Stimulated activated CD4-positive, alpha-beta T cell treated with anti-CD3 and anti-CD28 coated beads, Interleukin-1b, Interleukin-23, amount 100 ng/mL, for 1 hour (primary cell): ENCODE results near the gene KLRD1.
"Not testable (repeated sequence)": the region's sequence is repeated elsewhere in the genome, so short reads cannot be mapped to it uniquely, and the experiment has no call there.

Source experiments
- DNase-seq, 2 donors: peaks; one replicate each; pipeline ENCODE4 v3.0.0-alpha.2; 2020; ENCODE audit warnings: low read depth in 2 of 2

The KLRD1 gene

GRCh38 chr12:10338470-10338869, 30.8 kb downstream of the KLRD1 start:
- DNase-seq, result not testable (repeated sequence)

- DNase-seq, result no peak
These were observed 31.6 kb downstream of the KLRD1 start for GRCh38 chr12:10339053-10339840.

GRCh38 chr12:10340946-10341345, 33.3 kb downstream of the KLRD1 start:
- DNase-seq, result not testable (repeated sequence)

DNA sequence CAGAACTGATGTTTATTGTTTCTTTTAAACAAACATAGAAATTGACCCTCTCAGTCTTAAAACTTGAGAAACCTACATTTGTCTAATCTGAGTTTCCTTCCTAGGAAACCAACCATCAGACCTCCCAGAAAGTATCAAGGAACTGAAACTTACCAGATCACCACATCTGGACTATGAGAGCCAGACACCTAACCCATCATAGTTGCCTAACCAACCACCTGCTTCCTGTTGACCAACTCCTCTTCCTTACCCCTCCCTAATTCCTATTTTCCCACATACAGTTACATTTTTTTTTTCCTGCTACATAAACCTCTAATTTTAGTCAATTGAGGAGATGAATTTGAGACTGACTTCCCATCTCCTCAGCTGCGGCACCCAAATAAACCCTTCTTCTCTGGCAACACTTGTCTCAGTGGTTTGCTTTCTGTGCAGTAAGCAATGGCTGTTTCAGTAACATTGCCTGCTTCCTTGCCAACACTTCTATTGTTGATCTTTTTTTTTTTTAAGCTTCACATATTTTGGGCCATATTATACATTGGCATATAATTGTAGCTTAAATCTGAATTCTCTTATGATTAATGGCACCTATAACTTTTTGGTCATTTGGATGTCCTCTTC, 34.3 kb downstream of the KLRD1 start:
- DNase-seq, result no peak

DNA sequence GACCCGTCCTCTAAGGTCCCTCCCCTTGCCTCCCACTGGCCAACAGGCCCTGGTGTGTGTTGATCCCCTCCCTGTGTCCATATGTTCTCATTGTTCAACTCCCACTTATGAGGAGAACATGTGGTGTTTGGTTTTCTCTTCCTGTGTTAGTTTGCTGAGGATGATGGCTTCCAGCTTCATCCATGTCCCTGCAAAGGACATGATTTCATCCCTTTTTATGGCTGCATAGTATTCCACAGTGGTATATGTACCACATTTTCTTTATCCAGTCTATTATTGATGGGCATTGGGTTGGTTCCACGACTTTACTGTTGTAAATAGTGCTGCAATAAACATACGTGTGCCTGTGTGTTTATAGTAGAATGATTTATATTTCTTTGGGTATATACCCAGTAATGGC, 43.8 kb downstream of the KLRD1 start:
- DNase-seq, result not testable (repeated sequence)

- no peak for DNase-seq
These were observed 46.4 kb downstream of the KLRD1 start for GRCh38 chr12:10354071-10354470.

GRCh38 chr12:10354502-10354901, 46.8 kb downstream of the KLRD1 start:
- DNase-seq, result no peak

DNA sequence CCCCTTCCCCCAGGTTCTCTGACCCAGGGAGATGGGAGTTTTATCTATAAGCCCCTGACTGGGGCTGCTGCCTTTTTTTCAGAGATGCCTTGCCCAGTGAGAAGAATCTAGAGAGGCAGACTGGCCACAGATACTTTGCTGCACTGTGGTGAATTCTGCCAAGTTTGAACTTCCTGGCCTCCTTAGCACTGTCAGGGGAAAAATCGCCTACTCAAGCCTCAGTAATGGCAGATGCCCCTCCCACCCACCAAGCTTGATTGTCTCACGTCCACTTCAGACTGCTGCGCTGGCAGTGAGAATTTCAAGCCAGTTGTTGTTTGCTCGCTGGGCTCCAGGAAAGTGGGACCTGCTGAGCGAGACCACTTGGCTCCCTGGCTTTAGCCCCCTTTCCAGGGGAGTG, 50.5 kb downstream of the KLRD1 start:
- DNase-seq, result no peak

- DNase-seq, result no peak
These were observed 51.3 kb downstream of the KLRD1 start for GRCh38 chr12:10358969-10359368.

GRCh38 chr12:10361084-10361483, 53.4 kb downstream of the KLRD1 start:
- no peak for DNase-seq

DNA sequence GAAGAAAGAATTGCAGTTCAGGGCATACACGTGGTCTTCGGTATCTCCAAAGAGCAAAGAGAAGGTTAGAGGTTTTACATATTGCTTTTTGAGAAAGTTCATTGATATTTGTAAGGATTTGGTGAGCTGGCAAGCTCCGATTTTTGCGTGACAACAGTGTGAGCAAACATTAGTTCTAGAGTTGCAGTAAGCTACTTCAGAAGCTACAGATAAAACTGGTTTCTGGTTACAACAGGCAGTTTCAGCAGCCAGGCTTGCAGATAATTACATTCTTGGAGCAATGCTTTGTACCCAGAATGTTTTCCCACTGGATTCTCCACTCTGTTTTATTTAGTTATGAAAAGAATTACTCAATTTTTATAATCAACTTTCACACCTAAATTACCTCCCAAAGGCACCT, 54.0 kb downstream of the KLRD1 start:
- no peak for DNase-seq

DNA sequence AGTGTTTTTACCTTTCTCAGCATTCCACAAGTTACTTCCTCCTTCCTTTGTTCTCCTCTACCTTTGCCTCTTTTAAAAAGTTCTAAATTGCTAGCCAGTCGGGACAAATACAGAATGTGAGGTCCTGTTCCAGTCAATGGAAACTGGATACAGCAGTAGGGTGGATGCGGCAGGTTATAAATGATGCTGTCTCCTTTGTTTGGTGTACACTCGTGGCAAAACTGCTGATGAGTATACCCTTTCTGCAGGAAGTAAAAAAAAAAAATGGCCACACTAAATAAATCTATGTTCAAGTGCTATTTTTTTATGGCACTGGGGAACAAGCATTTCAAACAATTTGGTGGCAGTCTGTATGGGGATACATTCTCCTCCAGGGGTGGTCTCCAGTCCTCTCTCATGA, 54.7 kb downstream of the KLRD1 start:
- no peak for DNase-seq

GRCh38 chr12:10362828-10363657, 55.4 kb downstream of the KLRD1 start:
- DNase-seq, result no peak

- no peak for DNase-seq
These were observed 55.9 kb downstream of the KLRD1 start for GRCh38 chr12:10363658-10363913.

GRCh38 chr12:10363914-10364814, 56.5 kb downstream of the KLRD1 start:
- DNase-seq, result no peak

DNA sequence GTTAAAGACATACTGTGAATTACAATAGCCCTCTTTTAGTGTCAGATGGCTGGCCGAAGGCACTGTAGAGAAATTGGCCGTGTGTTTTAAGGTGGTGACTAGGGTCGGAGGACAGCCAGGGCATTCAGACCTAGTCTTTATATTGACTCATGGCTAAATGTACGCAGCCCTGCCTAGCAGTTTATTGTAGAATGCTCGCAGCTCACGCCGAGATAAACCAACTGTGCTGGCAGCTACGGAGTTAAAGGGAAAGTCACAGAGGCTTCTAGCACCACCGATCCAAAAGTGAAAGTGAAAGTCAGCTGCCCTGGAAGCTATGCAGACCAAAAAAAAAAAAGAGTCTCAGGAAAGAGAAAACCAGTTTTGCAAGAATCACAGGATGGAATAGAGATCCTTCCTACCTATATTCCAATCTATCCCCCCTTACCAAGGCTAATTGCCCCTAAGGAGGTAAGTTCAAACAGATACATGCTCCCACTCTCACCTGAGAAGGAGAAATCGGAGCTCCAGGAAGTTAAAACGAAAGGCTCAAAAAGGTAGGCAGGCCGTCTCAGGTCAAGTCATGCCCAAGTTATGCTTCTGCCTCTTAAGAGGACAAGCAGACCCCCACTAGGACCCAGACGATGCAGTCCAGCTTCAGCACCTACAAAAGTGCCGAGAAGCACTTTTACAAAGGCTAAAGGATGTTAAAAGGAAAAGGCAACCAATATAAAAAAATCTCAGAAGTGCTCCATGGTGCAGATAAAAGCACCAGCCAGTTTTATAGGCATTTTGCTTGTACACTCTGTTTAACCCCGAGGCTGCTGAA, 57.3 kb downstream of the KLRD1 start:
- no peak for DNase-seq

GRCh38 chr12:10365696-10366405, 58.2 kb downstream of the KLRD1 start:
- no peak for DNase-seq

DNA sequence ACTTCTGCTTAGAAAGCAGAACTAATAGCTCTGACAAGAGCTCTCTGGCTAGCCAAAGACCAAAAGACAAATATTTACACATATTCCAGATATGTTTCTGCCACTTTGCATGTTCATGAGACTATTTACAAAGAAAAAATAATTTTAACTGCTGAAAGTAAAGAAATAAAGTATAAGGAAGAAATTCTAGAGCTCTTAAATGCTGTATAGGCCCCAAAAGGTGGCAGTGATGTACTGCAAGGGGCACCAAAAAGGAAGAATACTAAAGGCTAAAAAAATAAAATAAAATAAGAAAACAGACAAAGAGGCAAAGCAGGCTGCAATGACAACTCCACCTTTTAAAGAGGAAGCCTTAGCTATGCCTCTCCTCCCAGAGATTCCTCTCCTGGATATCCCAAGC, 59.2 kb downstream of the KLRD1 start:
- DNase-seq, result no peak

DNA sequence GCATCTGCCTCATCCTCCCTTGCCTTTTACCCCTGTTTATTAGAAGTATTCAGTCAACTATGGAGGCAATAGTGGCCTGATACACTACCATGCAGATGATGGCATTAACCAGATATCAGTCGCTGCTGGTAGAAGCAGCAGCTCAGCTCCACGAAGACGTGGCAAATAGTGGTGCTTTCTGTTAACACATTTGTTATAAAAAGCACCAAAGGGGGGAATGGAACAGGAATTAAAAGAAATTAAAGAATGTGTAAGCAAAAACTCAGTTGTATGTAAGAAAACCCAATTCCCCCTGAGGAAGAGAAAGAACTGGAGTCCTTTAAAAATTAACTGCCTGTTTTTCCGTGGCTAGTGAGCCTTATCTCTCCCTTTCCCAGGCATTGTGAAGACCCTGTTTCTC, 60.0 kb downstream of the KLRD1 start:
- DNase-seq, result not testable (repeated sequence)
